IMR-90 (cell line): ENCODE data around the gene TPM4. TPM values are rescaled to one million over a fixed set of nuclear protein-coding genes. Genes with fewer than 3 reads are reported as not detected.

Source experiments
- ATAC-seq: fragments of 200-7000 bp; cut with Tn5 transposase; 2 replicates; pipeline ENCODE4 v1.9.1; 2020; ENCODE audit warnings: low read depth, mild to moderate bottlenecking, moderate library complexity
- BruUV-seq: library from RNA; stranded (reverse); fragments of 400-500 nt; replicated peaks from 2 replicates; lab custom pipeline; 2021; lab: Mats Ljungman, UMichigan
- CTCF ChIA-PET: fragments of 300-600 bp; formaldehyde crosslinking; extraction: SDS; loops from one replicate; lab custom pipeline; 2021; ENCODE audit warnings: antibody characterized with exemption; lab: Yijun Ruan, JAX
- POLR2A ChIA-PET: fragments of 300-600 bp; sonication (Branson Sonifier 250); formaldehyde crosslinking; loops from one replicate; lab custom pipeline; 2022; ENCODE audit warnings: antibody characterized with exemption; ENCODE audit not compliant: unreplicated experiment; lab: Charles Lee
- DNase-seq: peaks from one replicate; pipeline ENCODE4 v3.0.0; 2013
- H2AFZ ChIP-seq: replicated peaks from 2 replicates; pipeline ENCODE3; 2013; ENCODE audit warnings: low read length, mild to moderate bottlenecking; ENCODE audit not compliant: poor library complexity
- H2AK5ac ChIP-seq: 2 replicates; pipeline ENCODE4 v1.6.1; 2013; ENCODE audit warnings: low read depth, low read length, inconsistent platforms
- H2AK9ac ChIP-seq: replicated peaks from 2 replicates; pipeline ENCODE3; 2013; ENCODE audit warnings: mild to moderate bottlenecking, low read depth, low read length, moderate library complexity; ENCODE audit not compliant: poor library complexity
- H2BK120ac ChIP-seq: 2 replicates; pipeline ENCODE4 v1.6.1; 2013; ENCODE audit warnings: low read depth, low read length, inconsistent platforms
- H2BK15ac ChIP-seq: 3 replicates; pipeline ENCODE4 v1.6.1; 2013; ENCODE audit warnings: low read depth, low read length, inconsistent platforms
- H2BK20ac ChIP-seq: 2 replicates; pipeline ENCODE4 v1.6.1; 2013; ENCODE audit warnings: low read depth, mild to moderate bottlenecking, inconsistent platforms, low read length, moderate library complexity
- H2BK5ac ChIP-seq: 2 replicates; pipeline ENCODE4 v1.6.1; 2013; ENCODE audit warnings: mild to moderate bottlenecking, low read depth, low read length, inconsistent platforms; ENCODE audit not compliant: poor library complexity, severe bottlenecking
- H3K14ac ChIP-seq: replicated peaks from 2 replicates; pipeline ENCODE4 v1.6.1; 2013; ENCODE audit warnings: low read depth, low read length, inconsistent platforms
- H3K18ac ChIP-seq: 2 replicates; pipeline ENCODE4 v1.6.1; 2013; ENCODE audit warnings: low read depth, low read length, control low read depth
- H3K23ac ChIP-seq: 2 replicates; pipeline ENCODE4 v1.6.1; 2013; ENCODE audit warnings: low read depth, low read length, inconsistent platforms
- H3K27ac ChIP-seq: 2 replicates; pipeline ENCODE4 v1.5.1; 2013; ENCODE audit warnings: mild to moderate bottlenecking, control low read depth, low read length; ENCODE audit not compliant: insufficient read depth
- H3K27me3 ChIP-seq: 2 replicates; pipeline ENCODE4 v1.6.1; 2013; ENCODE audit warnings: low read length; ENCODE audit not compliant: control insufficient read depth, insufficient read depth
- H3K36me3 ChIP-seq: 2 replicates; pipeline ENCODE4 v1.6.1; 2013; ENCODE audit warnings: low read length, mixed read lengths; ENCODE audit not compliant: control insufficient read depth, insufficient read depth
- H3K4ac ChIP-seq: 2 replicates; pipeline ENCODE4 v1.6.1; 2013; ENCODE audit warnings: low read depth, low read length, inconsistent platforms
- H3K4me1 ChIP-seq: 2 replicates; pipeline ENCODE4 v1.6.1; 2013; ENCODE audit warnings: low read length, mixed read lengths; ENCODE audit not compliant: control insufficient read depth, insufficient read depth
- H3K4me2 ChIP-seq: 2 replicates; pipeline ENCODE4 v1.6.1; 2013; ENCODE audit warnings: low read depth, mild to moderate bottlenecking, control low read depth, low read length, moderate library complexity
- H3K4me3 ChIP-seq: 2 replicates; pipeline ENCODE4 v1.5.1; 2013; ENCODE audit warnings: low read depth, mild to moderate bottlenecking, control low read depth, low read length, moderate library complexity; ENCODE audit not compliant: insufficient read depth
- H3K56ac ChIP-seq: 2 replicates; pipeline ENCODE4 v1.6.1; 2013; ENCODE audit warnings: low read length, inconsistent platforms; ENCODE audit not compliant: insufficient read depth; ENCODE audit errors: extremely low read depth
- H3K79me1 ChIP-seq, 2 experiments: 2 replicates each; pipeline ENCODE4 v1.6.1; 2013; ENCODE audit warnings: low read length in 2 of 2, inconsistent platforms in 1 of 2, low read depth in 1 of 2
- H3K9ac ChIP-seq: 2 replicates; pipeline ENCODE4 v1.6.1; 2013; ENCODE audit warnings: low read depth, low read length, control low read depth
- H3K9me1 ChIP-seq: 2 replicates; pipeline ENCODE4 v1.6.1; 2013; ENCODE audit warnings: low read length, inconsistent platforms; ENCODE audit not compliant: insufficient read depth
- H3K9me3 ChIP-seq: 2 replicates; pipeline ENCODE4 v1.6.1; 2013; ENCODE audit warnings: low read length; ENCODE audit not compliant: control insufficient read depth, insufficient read depth
- H4K20me1 ChIP-seq: 2 replicates; pipeline ENCODE4 v1.6.1; 2013; ENCODE audit warnings: low read length, inconsistent platforms; ENCODE audit not compliant: insufficient read depth
- H4K5ac ChIP-seq: 2 replicates; pipeline ENCODE4 v1.6.1; 2013; ENCODE audit warnings: mild to moderate bottlenecking, low read depth, low read length, control low read depth
- H4K8ac ChIP-seq, 2 experiments: 2 replicates each; pipeline ENCODE4 v1.6.1; 2013; ENCODE audit warnings: low read depth in 2 of 2, low read length in 2 of 2, control low read depth in 1 of 2, inconsistent platforms in 1 of 2
- H4K91ac ChIP-seq: 2 replicates; pipeline ENCODE4 v1.6.1; 2013; ENCODE audit warnings: low read depth, low read length, inconsistent platforms; ENCODE audit not compliant: insufficient read depth
- MXI1 ChIP-seq: IDR thresholded peaks from 2 replicates; pipeline ENCODE4 v1.6.1; 2012; ENCODE audit warnings: low read depth, mild to moderate bottlenecking, low read length, moderate library complexity, borderline replicate concordance
- NFE2L2 ChIP-seq: fragments of 150-350 bp; IDR thresholded peaks from 2 replicates; pipeline ENCODE4 v1.6.1; 2016; ENCODE audit warnings: low read depth, mild to moderate bottlenecking, low read length
- RAD21 ChIP-seq: IDR thresholded peaks from 2 replicates; pipeline ENCODE4 v1.6.1; 2012; ENCODE audit warnings: low read length, improper control_type of control experiment
- WGBS, 2 experiments: methylation state at CpG; one replicate each; pipeline versions ENCODE4 v1.1.5 to v1.1.7; 2013; ENCODE audit warnings: missing lambda C conversion rate in 2 of 2; ENCODE audit not compliant: insufficient read length in 1 of 2; ENCODE audit errors: extremely low coverage in 2 of 2; 5-methylcytosine and 5-hydroxymethylcytosine counted together
- dilution Hi-C: fragments of 300-500 bp; cut with HindIII; formaldehyde crosslinking; loops from one replicate; pipeline ENCODE4 v1.14.3; 2018; ENCODE audit warnings: low sequenced_read_pairs; ENCODE audit not compliant: unreplicated experiment
- in situ Hi-C: fragments of 300-500 bp; cut with MboI; formaldehyde crosslinking; loops from 3 replicates; pipeline ENCODE4 v1.14.3; 2019; ENCODE audit warnings: low sequenced_read_pairs, inconsistent platforms, mixed read lengths
- intact Hi-C: fragments of 100-400 bp; cut with micrococcal nuclease; formaldehyde crosslinking; loops from 2 replicates; pipeline ENCODE4 v1.10.0; 2022
- polyA plus RNA-seq, 3 experiments: library from polyadenylated mRNA; depleted of rRNA; stranded (reverse); fragments of >200 nt; gene quantifications; 2 replicates each; pipeline ENCODE4 v1.2.3, GENCODE V29; 2012; ENCODE audit warnings: low replicate concordance in 1 of 3
- total RNA-seq: library from RNA; depleted of rRNA; stranded (reverse); fragments of >200 nt; gene quantifications from 2 replicates; pipeline ENCODE4 v1.2.3, GENCODE V29; 2012

The TPM4 gene
- total and polyA plus RNA-seq, 2 of the 4 experiments (the other 2 are of a cell fraction): 1,075 to 1,160 TPM

DNA sequence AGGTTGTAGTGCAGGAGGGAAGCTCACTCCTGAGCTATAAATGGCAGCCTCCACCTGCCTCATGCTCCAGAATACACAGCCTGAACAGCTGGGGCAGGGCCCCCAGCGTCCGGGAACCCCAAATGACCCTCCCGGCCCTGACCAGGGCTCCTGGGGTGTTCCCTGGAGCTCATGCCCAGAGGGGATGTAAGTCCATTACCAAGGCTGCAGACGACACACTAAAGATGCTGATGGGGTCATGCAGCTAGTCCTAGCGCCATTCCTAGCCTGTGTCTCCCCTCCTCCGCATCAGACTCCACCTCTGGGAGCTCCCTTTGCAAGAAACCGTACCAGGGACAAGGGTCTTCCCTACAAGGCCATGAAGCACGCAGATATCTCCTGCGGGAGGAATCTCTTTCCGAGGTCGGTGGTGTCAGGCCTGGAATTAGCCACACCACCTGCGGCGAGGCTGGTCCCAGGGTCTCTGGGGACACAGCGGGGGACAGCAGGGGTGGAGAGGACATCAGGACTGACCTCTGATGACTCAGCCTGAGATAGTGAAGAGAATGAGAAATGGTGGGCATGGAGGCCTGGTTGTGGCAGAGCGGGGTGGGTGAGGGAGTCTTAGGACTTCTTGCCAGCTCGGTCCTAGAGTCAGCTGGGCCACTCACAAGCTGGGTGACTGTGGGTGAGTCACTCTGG lies 11.9 kb upstream of the TPM4 start:
- H2BK120ac ChIP-seq: peak overlapping the region; percentile 72
- H3K27me3 ChIP-seq: no peaks in the 10 kb centered on the region
- no peaks in the 10 kb centered on the region for H3K36me3 ChIP-seq
- H3K4ac ChIP-seq: peak overlapping the region; percentile 71
- dilution Hi-C loops (no loop called here), intact Hi-C loops (no loop called here), in situ Hi-C loops (no loop called here)
- H3K9ac ChIP-seq: no peak overlapping the region
- H2AFZ ChIP-seq: peak overlapping the region; percentile 62
- no peak overlapping the region for H3K4me2 ChIP-seq
- peak overlapping the region; percentile 96 for H2AK5ac ChIP-seq
- H4K5ac ChIP-seq: no peak overlapping the region
- H3K4me3 ChIP-seq: no peak overlapping the region
- ATAC-seq: no peak
- WGBS, 2 experiments: 84% methylated on average over 9 of the region's 16 CpGs; no CpG with 5 or more reads in 1 of the 2 experiments
- no peak overlapping the region for H3K23ac ChIP-seq
- peak overlapping the region; percentile 34; the same call in 1 of the 2 replicates for H4K91ac ChIP-seq
- H3K14ac ChIP-seq: peak overlapping the region; percentile 25; the same call in 1 of the 2 replicates
- no peak for DNase-seq
- peaks cover 16 to 48% of the 10 kb centered on the region in 2 experiments for H3K79me1 ChIP-seq
- peaks cover 35% of the 10 kb centered on the region for H3K9me1 ChIP-seq
- peak overlapping the region in 1 of 2 experiments; percentile 50; a peak in 1 of 4 replicates for H4K8ac ChIP-seq
- H3K9me3 ChIP-seq: peaks cover 3% of the 10 kb centered on the region
- ChIA-PET POLR2A (interaction anchor here (0.7 to 1.3 kb wide), 2 partner anchors 12 to 13 kb away, joined by 4 to 6 read pairs; partner anchors contain the start of gene TPM4), CTCF (interaction anchor here (1.7 kb wide), 1 partner anchor 47 kb away, joined by 4 read pairs; no protein-coding TSS in a partner anchor)
- H3K56ac ChIP-seq: no peak overlapping the region
- H2BK20ac ChIP-seq: peak overlapping the region; percentile 51
- peak overlapping the region; percentile 70; the same call in 2 of the 3 replicates for H2BK15ac ChIP-seq
- H4K20me1 ChIP-seq: peaks cover 13% of the 10 kb centered on the region; the same call in 1 of the 2 replicates
- H2AK9ac ChIP-seq: peak overlapping the region; percentile 92
- peak overlapping the region; percentile 15 for H3K27ac ChIP-seq
- H3K18ac ChIP-seq: no peak overlapping the region; the same call in 1 of the 2 replicates
- peak overlapping the region; percentile 47 for H2BK5ac ChIP-seq
- peaks cover 19% of the 10 kb centered on the region for H3K4me1 ChIP-seq
- TF ChIP-seq MXI1 (no peak), NFE2L2 (no peak), RAD21 (no peak)
- no TSS peak for BruUV-seq
